GM18867 (cell line): ENCODE measurements around the gene SAFB2.

Experiments used
- ATAC-seq: cut with Tn5 transposase; IDR thresholded peaks from one replicate; pipeline ENCODE4 v1.9.1; 2021; ENCODE audit warnings: mild to moderate bottlenecking, moderate library complexity; ENCODE audit not compliant: unreplicated experiment

SAFB2 gene

DNA sequence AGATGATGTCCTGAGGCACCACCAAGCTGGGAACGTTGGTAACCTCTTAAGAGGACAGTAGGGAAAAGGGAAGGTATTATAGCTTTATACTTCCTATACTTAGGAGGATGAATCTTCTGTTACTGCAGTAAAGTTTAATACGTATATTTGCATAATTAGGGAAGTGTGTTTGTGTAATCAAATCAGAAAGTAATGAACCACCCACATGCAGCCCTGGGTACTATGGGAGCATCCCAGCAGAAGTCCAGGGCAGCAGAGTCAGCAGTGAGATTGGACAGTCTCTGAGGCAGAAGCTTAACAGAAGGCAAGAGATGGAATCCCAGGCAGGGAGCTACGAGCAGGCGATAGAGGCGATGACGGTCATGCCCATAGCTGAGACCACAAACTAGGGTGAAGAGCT, 12.9 kb upstream of the SAFB2 start:
- no peak for ATAC-seq

GRCh38 chr19:5632657-5633056, 10.1 kb upstream of the SAFB2 start:
- no peak for ATAC-seq

DNA sequence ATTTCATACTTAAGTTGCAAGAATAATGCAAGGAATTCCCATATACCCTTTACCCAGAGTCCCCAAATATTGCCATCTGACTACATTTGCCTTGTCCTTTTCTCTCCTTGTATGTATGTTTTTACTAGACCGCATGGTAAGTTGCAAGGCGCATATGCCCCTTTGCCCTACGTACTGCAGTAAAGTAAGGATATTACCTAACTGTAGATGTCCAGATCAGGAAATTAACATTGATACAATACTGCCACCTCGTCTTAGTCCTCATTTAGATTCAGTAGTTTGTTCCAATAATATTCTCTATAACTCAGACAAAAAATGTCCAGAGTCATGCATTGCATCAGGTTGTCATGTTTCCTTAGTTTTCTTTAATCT, 9.7 kb upstream of the SAFB2 start:
- no peak for ATAC-seq

GRCh38 chr19:5631567-5632240, 9.1 kb upstream of the SAFB2 start:
- no peak for ATAC-seq

DNA sequence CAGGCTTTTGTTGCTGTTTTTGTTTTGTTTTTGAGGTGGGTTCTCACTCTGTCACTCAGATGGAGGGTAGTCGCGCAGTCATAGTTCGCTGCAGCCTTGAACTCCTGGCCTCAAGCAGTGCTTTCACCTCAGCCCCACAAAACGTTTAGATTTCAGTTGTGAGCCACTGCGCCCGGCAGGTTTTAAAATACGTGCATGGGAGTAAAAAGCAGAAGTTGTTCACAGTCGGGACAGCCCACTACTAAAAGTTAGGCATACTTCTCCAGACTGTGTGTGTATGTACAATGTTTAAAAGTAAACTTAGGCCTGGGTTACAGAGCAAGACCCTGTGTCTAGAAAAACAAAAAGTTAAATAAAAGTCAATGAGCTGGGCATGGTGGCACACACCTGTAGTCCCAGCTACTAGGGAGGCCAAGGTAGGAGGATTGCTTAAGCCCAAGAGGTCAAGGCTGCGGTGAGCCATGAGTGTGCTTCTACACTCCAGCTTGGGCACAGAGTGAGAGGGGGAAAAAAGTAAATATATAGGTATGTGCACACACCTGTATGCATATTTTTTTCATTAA, 6.4 kb upstream of the SAFB2 start:
- ATAC-seq: no peak

- no peak for ATAC-seq
These were observed 5.9 kb upstream of the SAFB2 start for GRCh38 chr19:5628461-5628860.

GRCh38 chr19:5627395-5627904, 4.9 kb upstream of the SAFB2 start:
- ATAC-seq: no peak

DNA sequence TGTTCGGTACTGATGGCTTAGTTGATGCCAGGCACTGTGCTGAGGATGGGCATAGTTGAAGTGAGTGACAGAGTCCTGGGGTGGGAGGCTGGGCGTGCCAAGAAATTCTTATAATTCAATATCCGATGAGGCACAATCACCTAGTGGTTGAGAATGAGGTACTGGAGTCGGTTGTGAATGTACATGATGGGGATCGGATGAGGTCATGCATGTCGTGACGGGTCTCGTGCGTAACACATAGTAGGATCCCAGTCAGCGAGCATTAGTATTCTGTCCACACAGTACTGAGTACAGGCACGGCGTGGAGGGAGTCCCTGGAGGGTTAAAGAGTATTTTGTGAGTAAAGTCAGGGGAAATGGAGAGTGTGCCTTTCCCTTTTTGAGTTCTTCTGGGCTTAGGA, 3.1 kb upstream of the SAFB2 start:
- ATAC-seq: no peak

DNA sequence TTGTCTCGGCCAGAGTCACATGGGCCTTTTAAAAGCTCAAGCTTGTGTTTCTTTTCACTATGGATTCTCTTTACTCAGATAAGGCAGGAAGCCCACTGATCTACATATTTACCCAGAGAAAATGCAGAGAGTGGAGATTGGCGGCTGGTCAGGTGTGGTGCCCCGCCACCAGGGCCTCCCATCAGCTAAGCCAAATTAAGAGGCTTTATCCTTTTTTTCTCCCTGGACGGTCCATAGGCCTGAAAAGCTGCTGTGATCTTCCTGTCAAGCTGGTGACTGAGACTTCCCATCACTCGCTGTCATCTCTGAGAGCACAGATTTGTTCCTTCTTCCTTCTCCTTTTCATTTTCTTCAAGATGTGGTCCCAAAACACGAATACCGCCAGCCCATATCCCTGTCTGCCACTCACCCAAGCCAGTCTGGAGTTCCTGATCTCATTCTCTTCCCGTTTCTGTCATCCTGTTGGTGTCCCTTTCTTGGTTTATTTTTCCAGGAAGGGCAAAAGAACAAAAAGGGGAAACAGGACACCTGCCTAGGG, 2.2 kb upstream of the SAFB2 start:
- no peak for ATAC-seq

DNA sequence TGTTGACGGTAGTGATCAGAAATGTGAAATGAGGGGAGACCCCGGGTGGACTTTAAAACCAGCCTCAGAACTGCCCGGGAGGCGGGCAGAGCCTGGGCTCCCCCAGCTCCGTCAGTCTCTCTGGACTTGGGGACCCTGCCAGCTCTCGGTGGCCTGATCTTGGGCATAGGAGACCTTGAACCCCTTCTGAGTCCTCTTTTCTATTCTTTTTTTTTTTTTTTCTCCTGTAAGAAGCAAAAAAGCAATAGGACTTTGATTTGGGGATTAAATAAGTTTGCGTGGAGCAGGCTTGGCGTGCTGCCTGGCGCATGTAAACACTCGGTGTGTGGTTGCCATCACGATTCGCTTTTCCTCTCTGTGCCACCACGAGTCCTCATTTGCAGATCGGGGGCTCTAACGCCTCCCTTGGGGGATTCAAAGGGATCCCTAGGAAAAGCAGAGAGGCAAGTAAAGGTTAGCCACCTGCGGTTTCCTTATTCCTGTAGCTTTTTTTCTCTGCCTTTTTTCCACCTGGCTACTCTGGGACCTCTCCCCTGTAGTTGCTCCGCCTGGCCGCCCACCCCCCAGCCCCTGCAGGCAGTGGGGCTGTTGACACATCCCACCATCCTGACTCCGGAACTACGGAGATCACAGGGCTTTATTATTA, 1.6 kb upstream of the SAFB2 start:
- ATAC-seq: no peak

- peak; percentile 2 for ATAC-seq
These were observed 931 bp upstream of the SAFB2 start for GRCh38 chr19:5623397-5624017.

DNA sequence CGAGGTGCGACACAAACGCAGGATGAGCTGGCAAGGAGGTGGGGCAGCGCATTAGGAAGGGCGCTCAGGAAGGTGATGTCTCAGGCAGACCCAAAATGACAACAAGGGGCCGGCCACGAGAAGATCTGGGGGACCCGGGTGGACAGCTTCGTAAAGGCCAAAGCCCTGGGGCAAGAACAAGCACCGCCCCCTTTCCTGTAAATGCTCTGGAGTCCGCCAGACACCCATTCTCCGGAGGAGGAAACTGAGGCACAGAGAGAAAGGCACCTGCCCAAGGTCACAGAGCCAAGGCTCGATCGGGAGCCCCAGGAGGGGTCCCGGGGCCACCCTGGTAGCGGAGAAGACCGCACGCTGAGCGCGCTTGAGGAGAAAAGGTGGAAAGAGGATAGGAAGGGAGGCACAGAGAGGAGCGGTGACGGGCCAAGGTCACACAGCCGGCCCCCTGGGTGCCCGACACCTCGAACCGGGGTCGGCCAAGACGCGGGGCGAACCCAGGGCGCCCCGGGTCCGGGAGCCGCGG, 571 bp downstream of the SAFB2 start:
- ATAC-seq: no peak

GRCh38 chr19:5621311-5621944, 1.1 kb downstream of the SAFB2 start:
- ATAC-seq: no peak

- ATAC-seq: no peak
These were observed 2.6 kb downstream of the SAFB2 start for GRCh38 chr19:5619946-5620345.

- ATAC-seq: no peak
These were observed 4.0 kb downstream of the SAFB2 start for GRCh38 chr19:5618591-5618990.

- no peak for ATAC-seq
These were observed 5.5 kb downstream of the SAFB2 start for GRCh38 chr19:5617080-5617479.

DNA sequence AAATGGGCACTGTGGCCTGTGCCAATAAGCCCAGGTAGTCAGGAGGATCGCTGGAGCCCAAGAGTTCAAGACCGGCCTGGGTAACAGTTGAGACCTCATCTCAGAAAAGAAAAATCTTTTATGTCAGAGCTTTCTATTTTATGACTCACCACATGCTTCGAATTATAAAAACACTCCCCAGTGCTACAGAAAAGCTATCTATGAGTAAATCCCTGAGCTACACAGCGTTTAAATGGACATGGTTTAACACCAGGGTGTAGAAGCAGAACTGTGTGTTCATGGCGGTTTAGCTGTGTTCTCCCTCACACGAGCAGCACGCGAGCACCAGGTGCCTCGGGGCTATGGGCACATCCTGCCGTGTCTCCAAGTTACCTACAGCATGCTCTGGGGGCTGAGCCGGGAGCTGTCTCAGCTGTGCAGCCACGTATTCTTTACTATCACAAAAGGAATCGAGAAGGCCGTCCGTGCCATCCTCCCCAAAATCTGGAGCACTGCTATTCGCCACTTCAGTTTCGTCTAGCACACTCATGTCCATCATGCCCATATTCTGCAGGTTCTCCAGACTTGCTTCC, 6.7 kb downstream of the SAFB2 start:
- no peak for ATAC-seq

DNA sequence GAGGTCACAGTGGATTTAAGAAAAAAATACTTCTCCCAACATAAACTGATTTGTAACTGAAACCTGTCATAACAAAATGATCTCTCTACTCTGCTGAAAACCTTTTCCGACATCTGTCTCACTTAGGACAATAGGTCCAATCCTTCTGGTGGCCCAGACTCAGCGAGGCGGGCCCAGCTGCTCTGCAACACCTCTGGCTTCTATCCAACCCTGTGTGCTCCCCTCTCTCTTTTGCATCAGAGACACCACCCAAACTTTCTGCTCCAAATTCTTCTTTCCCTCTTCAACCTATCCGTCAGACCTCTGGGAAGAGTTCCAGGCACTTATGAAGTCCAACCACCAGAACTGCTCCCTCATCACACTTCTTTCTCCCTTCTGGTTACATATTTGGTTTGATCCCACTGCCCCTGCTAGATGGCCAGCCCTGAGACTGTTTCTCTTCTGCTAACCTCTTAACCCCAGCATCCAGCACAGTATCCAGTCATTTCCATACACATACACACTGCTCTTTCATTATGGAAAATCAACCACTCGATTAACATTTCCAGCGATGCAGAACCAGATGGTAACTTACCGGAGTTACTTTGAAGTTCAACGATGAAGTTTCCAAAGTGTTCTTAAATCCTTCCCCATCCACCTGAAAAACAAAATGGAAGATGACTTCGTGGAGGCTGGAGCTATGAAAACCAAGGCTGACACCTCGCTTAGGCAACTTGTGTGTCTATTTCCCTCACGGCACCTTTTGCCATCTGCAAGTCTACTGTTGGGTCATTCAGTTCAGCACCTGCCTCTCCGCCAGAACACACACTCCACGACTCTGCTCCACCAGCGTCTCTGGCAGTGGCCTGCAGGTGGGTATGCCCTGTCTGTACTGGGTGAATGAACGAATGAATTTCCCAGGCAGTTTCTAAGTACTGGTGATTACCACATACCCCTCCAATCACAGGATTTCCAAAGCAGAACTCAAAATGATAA, 9.4 kb downstream of the SAFB2 start:
- no peak for ATAC-seq

DNA sequence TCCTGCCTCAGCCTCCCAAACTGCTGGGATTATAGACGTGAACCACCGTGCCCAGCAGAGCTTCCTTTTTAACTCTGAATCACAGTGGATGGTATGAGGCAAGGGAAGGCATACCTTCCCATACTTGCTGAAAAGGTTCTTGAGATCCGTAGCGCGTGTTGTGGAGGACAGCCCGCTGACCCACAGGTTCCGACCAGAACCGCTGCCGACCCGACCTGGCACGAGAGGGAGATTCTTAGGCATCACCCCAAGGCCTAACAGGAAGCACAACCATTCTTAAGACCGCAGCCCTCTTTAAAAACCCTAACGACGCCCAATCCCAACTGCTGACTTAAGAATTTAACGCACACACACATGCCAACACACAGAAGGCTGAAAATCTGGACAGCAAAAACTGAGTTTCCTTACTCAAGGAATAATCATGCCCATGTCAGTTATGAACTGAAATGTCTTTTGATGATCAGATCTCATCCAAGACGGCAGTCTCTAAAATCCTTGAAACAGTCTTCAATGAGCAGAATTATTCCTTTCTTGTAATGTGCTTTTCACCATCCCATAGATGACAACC, 12.6 kb downstream of the SAFB2 start:
- ATAC-seq: no peak
